MCF 10A (cell line): ENCODE data around the gene FAM53A. TPM values are rescaled to one million over a fixed set of nuclear protein-coding genes. Genes with fewer than 3 reads are reported as not detected.

Experiments used
- BruUV-seq: library from RNA; stranded (reverse); fragments of 400-500 nt; replicated peaks from 2 replicates; lab custom pipeline; 2021; lab: Mats Ljungman, UMichigan
- CTCF ChIA-PET: fragments of 300-600 bp; sonication (Branson Sonifier 250); formaldehyde crosslinking; extraction: SDS; loops from one replicate; lab custom pipeline; 2021; ENCODE audit warnings: antibody characterized with exemption, inconsistent platforms; lab: Yijun Ruan, JAX
- POLR2A ChIA-PET: fragments of 300-600, 350-650 bp; sonication (Branson Sonifier 250); formaldehyde crosslinking; extraction: SDS; loops from one replicate; lab custom pipeline; 2020; ENCODE audit warnings: antibody characterized with exemption, inconsistent platforms; lab: Yijun Ruan, JAX
- DNase-seq: peaks from one replicate; pipeline ENCODE4 v3.0.0-alpha.2; 2018; ENCODE audit not compliant: unreplicated experiment
- H3K27ac Mint-ChIP-seq: one replicate; pipeline ENCODE4 v1.8.0; 2022; ENCODE audit warnings: mild to moderate bottlenecking, low read depth, mixed read lengths; ENCODE audit not compliant: unreplicated experiment
- H3K27me3 Mint-ChIP-seq: one replicate; pipeline ENCODE4 v1.8.0; 2022; ENCODE audit warnings: mixed read lengths; ENCODE audit not compliant: insufficient read depth, unreplicated experiment
- H3K36me3 Mint-ChIP-seq: one replicate; pipeline ENCODE4 v1.8.0; 2022; ENCODE audit warnings: mild to moderate bottlenecking, moderate library complexity, mixed read lengths; ENCODE audit not compliant: insufficient read depth, unreplicated experiment
- H3K4me1 Mint-ChIP-seq: one replicate; pipeline ENCODE4 v1.8.0; 2022; ENCODE audit warnings: mixed read lengths; ENCODE audit not compliant: insufficient read depth, unreplicated experiment
- H3K4me3 Mint-ChIP-seq: one replicate; pipeline ENCODE4 v1.8.0; 2022; ENCODE audit warnings: mild to moderate bottlenecking, moderate library complexity, mixed read lengths; ENCODE audit not compliant: unreplicated experiment
- H3K9me3 Mint-ChIP-seq: one replicate; pipeline ENCODE4 v1.8.0; 2022; ENCODE audit warnings: mixed read lengths; ENCODE audit not compliant: unreplicated experiment
- intact Hi-C: fragments of 100-400 bp; cut with micrococcal nuclease; formaldehyde crosslinking; loops from 2 replicates; pipeline ENCODE4 v1.14.1; 2022
- total RNA-seq: library from RNA; stranded (reverse); gene quantifications from 2 replicates; pipeline ENCODE4 v1.2.3, GENCODE V29; 2022
- TF ChIP-seq, protein P1 (sequence below): fragments of 200-600 bp; IDR thresholded peaks from one replicate; pipeline ENCODE4 v1.8.0; 2022; ENCODE audit warnings: antibody characterized with exemption, mild to moderate bottlenecking; ENCODE audit not compliant: unreplicated experiment

Gene FAM53A
- total RNA-seq, 1 experiment from 2014 or later, result 6.6 TPM

DNA sequence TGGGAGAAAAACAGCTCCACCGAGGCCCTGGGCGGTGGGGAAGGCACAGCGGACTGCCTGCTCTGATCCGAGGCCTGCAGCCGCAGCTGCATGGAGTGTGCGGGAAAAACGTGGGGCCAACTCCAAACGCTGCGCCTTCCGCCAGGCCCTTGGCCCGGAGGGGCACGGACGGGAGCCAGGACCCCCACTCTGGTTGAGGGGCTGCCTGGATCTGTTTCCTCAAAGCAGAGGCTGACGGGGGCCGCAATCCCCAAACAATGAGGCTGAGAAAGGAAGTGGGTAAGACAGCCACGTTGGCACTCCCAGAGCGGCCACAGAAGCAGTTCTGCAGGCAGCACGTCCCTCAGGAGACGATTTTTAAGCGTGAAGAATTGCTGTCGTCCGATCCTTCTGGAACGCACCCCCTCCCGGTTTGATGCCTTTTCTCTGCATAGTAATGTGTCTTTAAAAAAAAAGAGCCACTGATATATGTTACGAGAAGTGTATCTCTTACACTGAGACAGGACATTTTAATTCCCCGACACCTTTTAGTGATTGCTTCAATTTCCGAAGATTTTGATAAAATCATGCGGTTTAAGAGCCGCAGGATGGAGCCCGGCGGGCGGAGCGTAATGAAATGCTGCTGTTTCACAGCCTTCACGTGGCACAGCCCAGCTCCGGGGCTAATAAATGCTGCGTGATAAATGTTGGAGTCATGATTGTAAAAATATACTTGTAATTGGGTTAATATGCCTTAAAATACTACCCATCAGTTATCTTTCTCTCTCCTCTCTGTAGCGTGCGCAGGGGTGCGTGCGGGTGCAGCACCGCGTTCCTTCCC is 85.7 kb downstream of the FAM53A start:
- Mint-ChIP-seq H3K36me3 (no peaks in the 10 kb centered on the region), H3K27me3 (peaks cover 10% of the 10 kb centered on the region), H3K4me1 (peaks cover 5% of the 10 kb centered on the region), H3K4me3 (no peak overlapping the region), H3K9me3 (no peaks in the 10 kb centered on the region), H3K27ac (no peak overlapping the region)
- POLR2A ChIA-PET, result no interaction called here
- CTCF ChIA-PET, result interaction anchor here (0.6 kb wide), 1 partner anchor 436 kb away, joined by 3 read pairs; no protein-coding TSS in a partner anchor
- intact Hi-C loops, result no loop called here
- no peak for DNase-seq
- no TSS peak for BruUV-seq
- TF ChIP-seq, protein P1, sequence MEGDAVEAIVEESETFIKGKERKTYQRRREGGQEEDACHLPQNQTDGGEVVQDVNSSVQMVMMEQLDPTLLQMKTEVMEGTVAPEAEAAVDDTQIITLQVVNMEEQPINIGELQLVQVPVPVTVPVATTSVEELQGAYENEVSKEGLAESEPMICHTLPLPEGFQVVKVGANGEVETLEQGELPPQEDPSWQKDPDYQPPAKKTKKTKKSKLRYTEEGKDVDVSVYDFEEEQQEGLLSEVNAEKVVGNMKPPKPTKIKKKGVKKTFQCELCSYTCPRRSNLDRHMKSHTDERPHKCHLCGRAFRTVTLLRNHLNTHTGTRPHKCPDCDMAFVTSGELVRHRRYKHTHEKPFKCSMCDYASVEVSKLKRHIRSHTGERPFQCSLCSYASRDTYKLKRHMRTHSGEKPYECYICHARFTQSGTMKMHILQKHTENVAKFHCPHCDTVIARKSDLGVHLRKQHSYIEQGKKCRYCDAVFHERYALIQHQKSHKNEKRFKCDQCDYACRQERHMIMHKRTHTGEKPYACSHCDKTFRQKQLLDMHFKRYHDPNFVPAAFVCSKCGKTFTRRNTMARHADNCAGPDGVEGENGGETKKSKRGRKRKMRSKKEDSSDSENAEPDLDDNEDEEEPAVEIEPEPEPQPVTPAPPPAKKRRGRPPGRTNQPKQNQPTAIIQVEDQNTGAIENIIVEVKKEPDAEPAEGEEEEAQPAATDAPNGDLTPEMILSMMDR, result no peak

DNA sequence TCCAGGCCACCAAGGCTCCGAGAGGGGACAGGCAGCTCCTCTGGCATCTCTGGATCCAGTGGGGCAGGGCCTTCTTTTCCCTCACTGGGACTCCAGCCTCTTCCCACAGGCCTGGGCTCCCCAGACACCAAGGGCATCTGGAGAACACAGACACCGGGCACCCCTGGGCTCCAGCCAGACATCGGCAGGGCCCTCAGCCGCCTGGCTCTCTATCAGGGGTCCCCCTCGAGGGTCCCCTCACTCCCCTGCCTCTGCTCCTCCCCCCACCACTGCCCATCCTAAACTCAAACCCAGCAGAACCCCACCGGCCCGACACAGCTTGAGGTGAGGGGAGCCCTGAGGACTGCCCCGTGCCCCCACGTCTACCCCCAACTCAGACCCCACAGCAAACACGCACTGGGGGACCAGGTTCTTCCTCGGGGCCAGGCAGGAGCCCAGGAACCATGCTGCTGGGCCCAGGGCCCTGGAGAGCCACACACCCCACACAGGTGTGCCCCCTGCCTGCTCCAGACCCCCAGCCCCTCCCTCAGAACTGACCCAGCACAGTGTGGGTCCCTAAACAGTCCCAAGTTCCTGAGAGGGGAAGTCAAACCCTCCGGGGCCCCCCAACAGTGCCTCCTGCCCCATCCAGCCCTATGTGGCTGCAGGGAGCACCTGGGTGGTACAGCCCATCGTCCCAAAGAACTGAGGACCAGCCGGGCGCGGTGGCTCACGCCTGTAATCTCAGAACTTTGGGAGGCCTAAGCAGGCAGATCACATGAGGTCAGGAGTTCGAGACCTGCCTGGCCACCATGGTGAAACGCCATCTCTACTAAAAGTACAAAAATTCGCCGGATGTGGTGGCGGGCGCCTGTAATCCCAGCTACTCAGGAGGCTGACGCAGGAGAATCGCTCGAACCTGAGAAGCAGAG is 86.8 kb downstream of the FAM53A start:
- CTCF ChIA-PET, result interaction anchor here (1.0 kb wide), 1 partner anchor 109 kb away, joined by 4 read pairs; no protein-coding TSS in a partner anchor
- TF ChIP-seq, protein P1, result no peak
- no peak for DNase-seq
- POLR2A ChIA-PET, result no interaction called here
- Mint-ChIP-seq H3K4me1 (no peaks in the 10 kb centered on the region), H3K9me3 (no peaks in the 10 kb centered on the region), H3K36me3 (no peaks in the 10 kb centered on the region), H3K27ac (no peak overlapping the region), H3K4me3 (no peak overlapping the region), H3K27me3 (peaks cover 13% of the 10 kb centered on the region)
- BruUV-seq, result no TSS peak
- intact Hi-C loops, result no loop called here

DNA sequence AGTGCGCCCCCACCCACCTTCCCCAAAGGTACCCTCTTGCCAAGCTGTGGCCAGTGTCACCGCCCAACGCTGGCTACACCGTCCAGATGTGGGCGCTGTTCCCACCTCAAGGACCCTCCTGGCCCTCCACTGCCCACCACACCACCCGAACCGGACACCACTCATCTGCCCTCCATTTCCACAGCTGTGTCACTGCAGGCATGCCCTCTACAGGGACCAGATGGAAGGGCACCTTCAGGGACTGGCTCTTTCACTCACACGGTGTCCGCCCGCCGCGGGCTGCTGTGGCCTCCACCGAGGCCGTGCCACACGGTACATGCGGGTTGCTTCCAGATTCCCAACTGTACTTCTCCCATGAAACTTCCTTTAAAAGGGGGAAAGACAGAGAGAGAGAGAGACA is 87.7 kb downstream of the FAM53A start:
- intact Hi-C loops, result no loop called here

More for the DNA sequence above, 87.7 kb downstream of the FAM53A start:
- TF ChIP-seq, protein P1, result no peak
- Mint-ChIP-seq H3K27me3 (peaks cover 13% of the 10 kb centered on the region), H3K4me1 (no peaks in the 10 kb centered on the region), H3K9me3 (no peaks in the 10 kb centered on the region), H3K4me3 (no peak overlapping the region), H3K36me3 (no peaks in the 10 kb centered on the region), H3K27ac (no peak overlapping the region)
- POLR2A ChIA-PET, result no interaction called here
- no peak for DNase-seq
- CTCF ChIA-PET, result interaction anchor here (1.0 kb wide), 1 partner anchor 108 kb away, joined by 4 read pairs; no protein-coding TSS in a partner anchor
- no TSS peak for BruUV-seq
